K562 (cell line): ENCODE measurements around the gene PPP1R36. TPM values are rescaled to one million over a fixed set of nuclear protein-coding genes. Genes with fewer than 3 reads are reported as not detected.

Experiments
- ATAC-seq: fragments of 200-7000 bp; cut with Tn5 transposase; 3 replicates; pipeline ENCODE4 v1.9.1; 2020; ENCODE audit warnings: moderate library complexity
- BruUV-seq: library from RNA; stranded (reverse); fragments of 400-500 nt; replicated peaks from 2 replicates; lab custom pipeline; 2021; lab: Mats Ljungman, UMichigan
- CTCF ChIA-PET: fragments of 300-600 bp; formaldehyde crosslinking; extraction: SDS; loops from one replicate; lab custom pipeline; 2021; ENCODE audit warnings: low intra/inter-chr PET ratio; lab: Yijun Ruan, JAX
- POLR2A ChIA-PET: fragments of 300-600, 350-650 bp; sonication (Branson Sonifier 250); formaldehyde crosslinking; extraction: SDS; loops from one replicate; lab custom pipeline; 2021; ENCODE audit warnings: antibody characterized with exemption, inconsistent platforms; lab: Yijun Ruan, JAX
- DNase-seq, 4 experiments: peaks; one replicate each; pipeline versions ENCODE4 v3.0.0 to v3.0.0-alpha.2; 2011 to 2018; ENCODE audit warnings: low spot score in 3 of 4, mixed read lengths in 3 of 4; ENCODE audit errors: extremely low read depth in 1 of 4
- FAIRE-seq: peaks from 2 replicates; lab custom pipeline; 2011; peaks lifted over from hg19 to GRCh38; lab: Jason Lieb, UNC
- H2AFZ ChIP-seq: 2 replicates; pipeline ENCODE4 v1.6.0; 2011; ENCODE audit warnings: low read depth, low read length, control low read depth, inconsistent platforms
- H3K27ac ChIP-seq: fragments of 200-600 bp; 3 replicates; pipeline ENCODE4 v1.8.0; 2011; ENCODE audit warnings: low read depth, mild to moderate bottlenecking, control low read depth, inconsistent platforms, low read length, moderate library complexity, mixed read lengths; ENCODE audit errors: extremely low read depth
- H3K27me3 ChIP-seq, 2 experiments: fragments of 300-600 bp in 1 of 2; 2 replicates in 1 of 2; 3 replicates in 1 of 2; pipeline versions ENCODE4 v1.6.0 to v1.8.0; 2011; ENCODE audit warnings: inconsistent platforms in 2 of 2, low read length in 2 of 2, mild to moderate bottlenecking in 1 of 2, mixed read lengths in 1 of 2, moderate library complexity in 1 of 2; ENCODE audit not compliant: control insufficient read depth in 2 of 2, insufficient read depth in 2 of 2
- H3K36me3 ChIP-seq: fragments of 300-600 bp; 3 replicates; pipeline ENCODE4 v1.8.0; 2011; ENCODE audit warnings: mild to moderate bottlenecking, low read length, inconsistent platforms; ENCODE audit not compliant: control insufficient read depth, insufficient read depth
- H3K4me1 ChIP-seq, 2 experiments: fragments of 200-600 bp in 1 of 2; replicated peaks in 1 of 2; 2 replicates in 1 of 2; 3 replicates in 1 of 2; pipeline versions ENCODE4 v1.5.1 to v1.8.0; 2011; ENCODE audit warnings: inconsistent platforms in 2 of 2, low read length in 2 of 2, mild to moderate bottlenecking in 1 of 2, mixed read lengths in 1 of 2, moderate library complexity in 1 of 2; ENCODE audit not compliant: control insufficient read depth in 2 of 2, insufficient read depth in 2 of 2
- H3K4me2 ChIP-seq: 2 replicates; pipeline ENCODE4 v1.6.1; 2011; ENCODE audit warnings: low read length, control low read depth, inconsistent platforms, mixed read lengths; ENCODE audit not compliant: insufficient read depth
- H3K4me3 ChIP-seq: fragments of 200-600 bp; sonication (generic), shearing (Covaris generic); 2 replicates; pipeline ENCODE4 v1.5.1; 2016; ENCODE audit warnings: control low read depth, inconsistent platforms
- H3K79me2 ChIP-seq: fragments of 200-600 bp; 3 replicates; pipeline ENCODE4 v1.8.0; 2011; ENCODE audit warnings: low read length, inconsistent platforms; ENCODE audit not compliant: control insufficient read depth, insufficient read depth
- H3K9ac ChIP-seq, 2 experiments: 2 replicates each; pipeline versions ENCODE4 v1.6.0 to v1.6.1; 2011; ENCODE audit warnings: low read depth in 2 of 2, low read length in 2 of 2, control low read depth in 1 of 2, inconsistent platforms in 1 of 2, mild to moderate bottlenecking in 1 of 2, mixed read lengths in 1 of 2; ENCODE audit not compliant: insufficient read depth in 1 of 2
- H3K9me1 ChIP-seq: one replicate; pipeline ENCODE4 v1.6.0; 2011; ENCODE audit warnings: inconsistent platforms, mild to moderate bottlenecking, low read length, moderate library complexity; ENCODE audit not compliant: control insufficient read depth, insufficient read depth
- H3K9me3 ChIP-seq: replicated peaks from 2 replicates; pipeline ENCODE4 v1.5.1; 2011; ENCODE audit warnings: low read depth, low read length, inconsistent platforms; ENCODE audit not compliant: control insufficient read depth, insufficient read depth
- H4K20me1 ChIP-seq: replicated peaks from 2 replicates; pipeline ENCODE4 v1.6.1; 2011; ENCODE audit warnings: low read length, inconsistent platforms, mixed read lengths; ENCODE audit not compliant: control insufficient read depth, insufficient read depth
- ELF1 ChIP-seq: fragments of 200-800 bp; sonication (Bioruptor generic); IDR thresholded peaks from 2 replicates; pipeline ENCODE4 v1.6.1; 2016; ENCODE audit warnings: missing genetic modification characterization, missing compliant biosample characterization
- ELF4 ChIP-seq: fragments of 450-650 bp; formaldehyde crosslinking; IDR thresholded peaks from 2 replicates; pipeline ENCODE4 v1.4.0; 2022; ENCODE audit warnings: missing genetic modification characterization
- MCM2 ChIP-seq: fragments of 450-650 bp; IDR thresholded peaks from 2 replicates; pipeline ENCODE4 v1.6.1; 2017; ENCODE audit warnings: low read depth, mild to moderate bottlenecking
- NFIC ChIP-seq: fragments of 450-650 bp; IDR thresholded peaks from 2 replicates; pipeline ENCODE4 v1.6.1; 2017; ENCODE audit warnings: mild to moderate bottlenecking, inconsistent platforms
- RAD51 ChIP-seq: fragments of 450-650 bp; IDR thresholded peaks from 2 replicates; pipeline ENCODE4 v1.7.1; 2016; ENCODE audit warnings: low read depth, mild to moderate bottlenecking, borderline replicate concordance
- RFX1 ChIP-seq: fragments of 450-650 bp; IDR thresholded peaks from 2 replicates; pipeline ENCODE4 v1.6.1; 2016; ENCODE audit warnings: mild to moderate bottlenecking, moderate library complexity
- ZEB2 ChIP-seq: fragments of 450-650 bp; IDR thresholded peaks from 2 replicates; pipeline ENCODE4 v1.6.1; 2016
- ZNF324 ChIP-seq: fragments of 250-450 bp; sonication (Bioruptor Pico); IDR thresholded peaks from 2 replicates; pipeline ENCODE4 v1.4.0; 2020; ENCODE audit warnings: mild to moderate bottlenecking
- ZNF347 ChIP-seq: fragments of 450-650 bp; formaldehyde crosslinking; IDR thresholded peaks from 2 replicates; pipeline ENCODE4 v1.4.0; 2020; ENCODE audit warnings: low read depth, mild to moderate bottlenecking, moderate library complexity
- ZNF561 ChIP-seq: fragments of 450-650 bp; formaldehyde crosslinking; conservative IDR thresholded peaks from 2 replicates; pipeline ENCODE4 v1.4.0; 2020; ENCODE audit warnings: mild to moderate bottlenecking, moderate library complexity
- ZNF655 ChIP-seq: fragments of 250-450 bp; sonication (Bioruptor Pico); IDR thresholded peaks from 2 replicates; pipeline ENCODE4 v1.5.0; 2021
- ZNF766 ChIP-seq: fragments of 200-800 bp; sonication (Bioruptor generic); conservative IDR thresholded peaks from 2 replicates; pipeline ENCODE4 v1.6.1; 2016; ENCODE audit warnings: missing genetic modification characterization, missing compliant biosample characterization
- WGBS: fragments of 100-300 bp; shearing (Covaris generic); methylation state at CpG from one replicate; pipeline ENCODE4 v1.1.6; 2016; ENCODE audit warnings: low coverage, mixed read lengths; ENCODE audit not compliant: insufficient coverage; ENCODE audit errors: missing lambda C conversion rate; 5-methylcytosine and 5-hydroxymethylcytosine counted together
- in situ Hi-C: fragments of 300-500 bp; cut with MboI; formaldehyde crosslinking; loops from 4 replicates; pipeline ENCODE4 v1.15.0; 2018; ENCODE audit warnings: inconsistent platforms, mixed read lengths
- intact Hi-C: fragments of 100-400 bp; cut with micrococcal nuclease; formaldehyde crosslinking; loops from 2 replicates; pipeline ENCODE4 v1.14.2; 2022
- polyA plus RNA-seq, 8 experiments: library from polyadenylated mRNA; depleted of rRNA in 4 of 8; stranded (reverse) in 5 of 8; unstranded in 3 of 8; fragments of >200 nt; fragmentation: Nextera tagmentation in 2 of 8; fragmentation: Illumina TruSeq in 1 of 8; extraction: Ambion mirVana in 2 of 8; extraction: Trizol in 1 of 8; gene quantifications; 2 replicates each; pipeline versions ENCODE4 v1.2.1 to v1.2.3, GENCODE V29; 2011 to 2014; ENCODE audit warnings: inconsistent platforms in 1 of 8, missing spikeins in 1 of 8
- total RNA-seq, 7 experiments: library from RNA; depleted of rRNA in 6 of 7; stranded (reverse); fragments of >200 nt in 6 of 7; fragmentation: Illumina TruSeq in 2 of 7; extraction: Trizol in 2 of 7; gene quantifications; 2 replicates each; pipeline versions ENCODE4 v1.2.1 to v1.2.3, GENCODE V29; 2011 to 2021; ENCODE audit warnings: low replicate concordance in 1 of 7

PPP1R36 gene
- total and polyA plus RNA-seq, 9 of the 15 experiments (the other 6 are each of a cell fraction or from before 2014, with no cell fraction given), result 0.29 TPM; not detected in 8

GRCh38 chr14:64604881-64605280 lies 55.1 kb downstream of the PPP1R36 start:
- BruUV-seq, result no TSS peak
- DNase-seq, result no peak
- H3K4me3 ChIP-seq, result no peak overlapping the region
- H3K9me3 ChIP-seq, result no peaks in the 10 kb centered on the region
- H3K4me2 ChIP-seq, result no peak overlapping the region
- H3K27me3 ChIP-seq, result peaks cover 5 to 8% of the 10 kb centered on the region in 2 experiments; a peak in 4 of 5 replicates
- no peaks in the 10 kb centered on the region for H3K9me1 ChIP-seq
- TF ChIP-seq ZNF766, result no peak
- TF ChIP-seq ELF1 (tag), result no peak
- no peak for TF ChIP-seq NFIC
- TF ChIP-seq MCM2, result no peak
- TF ChIP-seq ZEB2, result no peak
- TF ChIP-seq ZNF347, result no peak
- no peak for TF ChIP-seq ELF4 (CRISPR knock-in tag)
- no peak for TF ChIP-seq RAD51
- no peak for TF ChIP-seq RFX1
- no peak for TF ChIP-seq ZNF324
- TF ChIP-seq ZNF561 (CRISPR knock-in tag), result no peak
- no peak for TF ChIP-seq ZNF655 (CRISPR knock-in tag)
- TF ChIP-seq, all 486 proteins: peak for 0
- in situ Hi-C loops, result no loop called here
- no peak overlapping the region for H2AFZ ChIP-seq
- H3K27ac ChIP-seq, result no peak overlapping the region
- FAIRE-seq (no peak), ATAC-seq (no peak)
- no peak overlapping the region for H3K9ac ChIP-seq
- CTCF ChIA-PET, result no interaction called here
- POLR2A ChIA-PET, result no interaction called here
- intact Hi-C loops, result no loop called here
- no peaks in the 10 kb centered on the region for H3K4me1 ChIP-seq
- no peaks in the 10 kb centered on the region for H3K79me2 ChIP-seq
- no peaks in the 10 kb centered on the region for H4K20me1 ChIP-seq
- H3K36me3 ChIP-seq, result no peaks in the 10 kb centered on the region
- 1% methylated on average over 6 of the region's 6 CpGs for WGBS
